HG02852 (cell line): Measurements from ENCODE around the gene CDC42SE1.

ENCODE experiments used
- ATAC-seq: cut with Tn5 transposase; IDR thresholded peaks from one replicate; pipeline ENCODE4 v1.9.1; 2021; ENCODE audit warnings: mild to moderate bottlenecking, moderate library complexity; ENCODE audit not compliant: unreplicated experiment

CDC42SE1 gene

DNA sequence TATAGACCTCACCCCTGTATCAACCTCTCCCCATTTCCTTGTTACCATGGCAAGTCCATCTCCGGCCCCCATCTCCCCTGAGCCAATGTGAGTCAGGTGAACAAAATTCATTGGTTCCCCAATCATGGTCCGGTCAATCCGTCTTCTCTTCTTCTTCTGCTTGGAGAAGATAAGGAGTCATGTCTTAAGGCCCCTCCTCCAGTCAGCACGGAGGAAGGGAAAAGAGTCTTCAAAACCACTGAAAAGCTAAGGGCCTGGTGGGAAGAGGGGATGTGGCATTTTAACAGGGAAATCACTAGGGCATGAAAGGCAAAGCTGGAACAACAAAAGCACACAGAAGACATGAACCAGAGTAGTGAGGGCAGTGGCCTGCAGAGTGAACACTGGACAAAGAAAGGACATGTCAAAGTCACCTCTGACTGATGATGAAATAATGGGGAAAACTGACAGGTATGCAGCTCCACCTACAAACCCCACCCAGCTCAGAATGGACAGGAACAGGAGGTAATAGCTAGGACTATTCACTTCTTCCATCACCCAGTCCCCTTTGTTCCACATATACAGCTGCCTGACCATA is 4.4 kb downstream of the CDC42SE1 start:
- ATAC-seq, result no peak

- ATAC-seq, result no peak
Measured at GRCh38 chr1:151051356-151052009, 7.9 kb downstream of the CDC42SE1 start.

DNA sequence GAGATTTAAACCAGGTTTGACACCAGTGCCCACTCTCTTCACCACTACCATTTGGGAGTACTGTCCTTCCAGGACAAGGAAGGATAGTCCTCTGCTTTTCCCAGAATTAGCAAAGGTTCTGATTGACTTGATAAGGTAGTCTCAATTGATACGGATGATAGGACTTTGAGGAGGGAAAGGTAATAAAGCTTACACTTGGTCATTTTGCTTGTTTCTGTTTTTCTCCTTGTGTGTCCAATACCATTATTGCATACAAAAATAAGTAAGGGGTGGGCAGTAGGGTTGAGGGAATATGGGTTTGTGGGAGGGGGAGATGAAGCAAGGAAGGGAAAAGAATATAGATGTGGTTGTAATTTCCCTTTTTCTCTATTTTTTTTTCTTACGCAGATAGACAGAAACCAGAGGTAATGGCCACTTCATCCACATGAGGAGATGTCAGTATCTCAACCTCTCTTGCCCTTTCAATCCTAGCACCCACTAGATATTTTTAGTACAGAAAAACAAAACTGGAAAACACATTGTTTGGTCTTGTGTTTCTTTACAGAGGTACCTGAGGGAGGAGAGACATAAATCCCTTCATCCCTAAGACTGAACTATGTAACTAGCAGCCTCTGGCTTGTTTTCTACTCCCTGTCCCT is 9.3 kb downstream of the CDC42SE1 start:
- no peak for ATAC-seq

- ATAC-seq, result no peak
Measured at GRCh38 chr1:151049458-151049857, 10.0 kb downstream of the CDC42SE1 start.

GRCh38 chr1:151048645-151049032 is 10.8 kb downstream of the CDC42SE1 start:
- ATAC-seq, result no peak

DNA sequence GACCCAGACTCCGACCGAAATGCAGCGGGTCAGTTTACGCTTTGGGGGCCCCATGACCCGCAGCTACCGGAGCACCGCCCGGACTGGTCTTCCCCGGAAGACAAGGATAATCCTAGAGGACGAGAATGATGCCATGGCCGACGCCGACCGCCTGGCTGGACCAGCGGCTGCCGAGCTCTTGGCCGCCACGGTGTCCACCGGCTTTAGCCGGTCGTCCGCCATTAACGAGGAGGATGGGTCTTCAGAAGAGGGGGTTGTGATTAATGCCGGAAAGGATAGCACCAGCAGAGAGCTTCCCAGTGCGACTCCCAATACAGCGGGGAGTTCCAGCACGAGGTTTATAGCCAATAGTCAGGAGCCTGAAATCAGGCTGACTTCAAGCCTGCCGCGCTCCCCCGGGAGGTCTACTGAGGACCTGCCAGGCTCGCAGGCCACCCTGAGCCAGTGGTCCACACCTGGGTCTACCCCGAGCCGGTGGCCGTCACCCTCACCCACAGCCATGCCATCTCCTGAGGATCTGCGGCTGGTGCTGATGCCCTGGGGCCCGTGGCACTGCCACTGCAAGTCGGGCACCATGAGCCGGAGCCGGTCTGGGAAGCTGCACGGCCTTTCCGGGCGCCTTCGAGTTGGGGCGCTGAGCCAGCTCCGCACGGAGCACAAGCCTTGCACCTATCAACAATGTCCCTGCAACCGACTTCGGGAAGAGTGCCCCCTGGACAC is 11.3 kb downstream of the CDC42SE1 start:
- ATAC-seq, result peak; percentile 58

DNA sequence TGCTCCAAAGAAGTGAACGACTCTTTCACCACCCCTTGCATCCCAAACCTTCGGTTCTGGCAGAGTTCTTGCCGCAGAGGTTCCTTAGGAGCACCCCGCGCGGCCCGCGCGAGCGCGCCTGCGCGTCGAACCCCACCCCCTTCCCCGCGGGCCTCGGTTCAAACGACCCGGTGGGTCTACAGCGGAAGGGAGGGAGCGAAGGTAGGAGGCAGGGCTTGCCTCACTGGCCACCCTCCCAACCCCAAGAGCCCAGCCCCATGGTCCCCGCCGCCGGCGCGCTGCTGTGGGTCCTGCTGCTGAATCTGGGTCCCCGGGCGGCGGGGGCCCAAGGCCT is 11.9 kb downstream of the CDC42SE1 start, which contains the start of gene C1orf56:
Gene C1orf56 (plus strand): TSS at position 161 of the 334 bp plus-strand sequence. CDS start 97 bp downstream, at position 258.
- ATAC-seq, result peak; percentile 62

DNA sequence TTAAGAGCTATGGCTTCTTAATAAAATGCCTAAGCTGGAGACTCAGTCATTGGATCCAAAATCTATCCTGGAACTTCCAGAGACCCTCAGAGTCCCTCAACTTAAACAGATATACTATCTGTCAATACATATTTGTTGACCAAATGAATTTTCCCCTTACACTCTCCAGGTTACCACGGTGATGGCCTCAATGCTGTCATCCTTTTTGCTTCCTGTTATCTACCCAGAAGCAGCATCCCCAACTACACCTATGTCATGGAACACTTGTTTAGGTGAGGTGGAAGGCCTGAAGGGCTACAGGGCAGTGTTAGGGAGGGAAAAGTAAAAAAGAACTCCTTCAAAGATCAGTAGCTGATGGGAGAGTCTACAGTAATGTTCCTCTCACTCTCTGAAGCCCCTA is 16.3 kb downstream of the CDC42SE1 start:
- ATAC-seq, result no peak

GRCh38 chr1:151039521-151039920 is 19.9 kb downstream of the CDC42SE1 start:
- no peak for ATAC-seq

- ATAC-seq, result no peak
Measured at GRCh38 chr1:151037032-151037431, 22.4 kb downstream of the CDC42SE1 start.

DNA sequence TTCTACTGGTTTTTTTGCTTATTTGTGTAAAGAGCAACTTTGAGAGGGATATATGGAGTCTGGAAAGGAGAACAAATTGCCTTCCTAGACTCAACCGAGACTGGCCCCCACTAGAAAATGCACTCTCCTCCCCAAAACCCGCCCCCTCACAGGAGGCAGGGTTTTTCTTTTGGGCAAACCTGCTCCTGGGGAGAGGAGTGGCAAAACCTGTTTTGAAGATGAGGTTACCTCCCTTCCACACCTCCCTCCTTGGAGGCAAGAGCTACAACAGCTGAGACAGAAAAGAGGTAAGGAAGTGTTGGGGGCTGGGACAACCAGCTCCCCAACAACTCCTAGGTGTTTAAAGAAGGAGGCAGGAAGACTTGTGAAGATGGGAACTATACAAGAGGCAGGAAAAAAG is 23.1 kb downstream of the CDC42SE1 start, which contains the start of gene BNIPL:
Gene BNIPL (plus strand): TSS at position 231 of the 400 bp plus-strand sequence. CDS start 140 bp downstream, at position 371.
- no peak for ATAC-seq

DNA sequence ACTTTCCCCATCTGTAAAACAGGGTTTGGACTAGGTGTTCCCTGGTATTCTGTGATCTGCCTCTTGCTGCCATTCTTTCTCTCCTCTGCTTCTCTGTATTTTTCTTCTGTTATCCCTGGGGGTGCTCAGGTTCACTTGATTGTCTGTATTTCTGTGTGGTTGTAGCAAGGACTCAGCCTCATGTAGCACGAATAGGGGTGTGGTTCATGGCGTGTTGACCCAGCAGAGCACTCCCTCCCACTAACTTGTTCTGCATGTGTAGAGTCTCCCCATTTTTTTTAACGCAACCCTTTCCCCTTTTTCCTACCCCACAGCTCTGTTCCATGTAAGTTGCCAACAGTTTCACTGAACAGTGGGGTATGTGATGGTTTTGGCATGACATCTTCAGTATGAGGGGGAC is 24.3 kb downstream of the CDC42SE1 start:
- ATAC-seq, result no peak

GRCh38 chr1:151032164-151032563 is 27.3 kb downstream of the CDC42SE1 start:
- ATAC-seq, result no peak

GRCh38 chr1:151026460-151026859 is 33.0 kb downstream of the CDC42SE1 start:
- ATAC-seq, result no peak

GRCh38 chr1:151024540-151025146 is 34.8 kb downstream of the CDC42SE1 start:
- no peak for ATAC-seq

- ATAC-seq, result no peak
Measured at GRCh38 chr1:151013518-151013917, 45.9 kb downstream of the CDC42SE1 start.

GRCh38 chr1:151012684-151013471 is 46.5 kb downstream of the CDC42SE1 start:
- ATAC-seq, result no peak

- ATAC-seq, result no peak
Measured at GRCh38 chr1:151011154-151011850, 48.1 kb downstream of the CDC42SE1 start.

DNA sequence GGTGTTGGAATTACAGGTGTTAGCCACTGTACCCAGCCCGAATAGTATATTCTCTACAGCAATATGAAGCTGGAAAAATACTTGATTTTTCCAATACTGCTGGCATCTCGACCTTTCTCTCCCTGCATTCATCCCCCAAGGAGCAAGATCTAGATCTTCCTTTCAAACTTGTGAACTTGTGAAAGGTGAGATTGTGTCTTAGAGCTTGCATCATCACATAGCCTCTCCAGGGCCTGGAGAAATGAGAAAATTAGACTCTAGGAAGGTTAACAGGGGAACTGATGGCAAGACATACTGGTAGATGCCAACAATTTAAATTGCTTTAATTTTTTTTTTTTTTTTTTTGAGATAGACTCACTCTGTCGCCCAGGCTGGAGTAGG is 49.1 kb downstream of the CDC42SE1 start:
- no peak for ATAC-seq
